GM13976 (cell line): ENCODE measurements around the gene CLSTN2.

ENCODE experiments used
- DNase-seq: peaks from one replicate; pipeline ENCODE4 v3.0.0; 2012; ENCODE audit warnings: low spot score
- CTCF ChIP-seq: IDR thresholded peaks from 2 replicates; pipeline ENCODE4 v1.5.1; 2012; ENCODE audit warnings: borderline replicate concordance, mild to moderate bottlenecking; ENCODE audit not compliant: insufficient read depth; ENCODE audit errors: extremely low read depth, missing control alignments, control extremely low read depth
- in situ Hi-C: fragments of 300-500 bp; cut with MboI; formaldehyde crosslinking; loops from one replicate; pipeline ENCODE4 v1.12.0; 2022; ENCODE audit warnings: low sequenced_read_pairs, mixed read lengths, inconsistent platforms; ENCODE audit not compliant: unreplicated experiment

The CLSTN2 gene

GRCh38 chr3:140031170-140031569 lies 96.2 kb downstream of the CLSTN2 start:
- in situ Hi-C loops, result no loop called here
- no peak for DNase-seq
- TF ChIP-seq CTCF, result no peak

GRCh38 chr3:140034058-140034457 lies 99.1 kb downstream of the CLSTN2 start:
- in situ Hi-C loops, result no loop called here
- no peak for DNase-seq
- no peak for TF ChIP-seq CTCF

- no peak for TF ChIP-seq CTCF
- in situ Hi-C loops, result no loop called here
- DNase-seq, result no peak
Observed at GRCh38 chr3:140035871-140036270, 100.9 kb downstream of the CLSTN2 start.

GRCh38 chr3:140050396-140050795 lies 115.4 kb downstream of the CLSTN2 start:
- TF ChIP-seq CTCF, result no peak
- no peak for DNase-seq
- in situ Hi-C loops, result no loop called here

GRCh38 chr3:140051019-140051957 lies 116.3 kb downstream of the CLSTN2 start:
- DNase-seq, result no peak
- in situ Hi-C loops, result no loop called here
- TF ChIP-seq CTCF, result no peak

- in situ Hi-C loops, result no loop called here
- TF ChIP-seq CTCF, result no peak
- no peak for DNase-seq
Observed at GRCh38 chr3:140052771-140053702, 118.1 kb downstream of the CLSTN2 start.
